Measurements from ENCODE around the gene PMAIP1. TPM values are rescaled to one million over a fixed set of nuclear protein-coding genes. Genes with fewer than 3 reads are reported as not detected.

Gene PMAIP1
- total RNA-seq, 2 experiments from 2014 or later = 22.9 to 23.3 TPM

DNA sequence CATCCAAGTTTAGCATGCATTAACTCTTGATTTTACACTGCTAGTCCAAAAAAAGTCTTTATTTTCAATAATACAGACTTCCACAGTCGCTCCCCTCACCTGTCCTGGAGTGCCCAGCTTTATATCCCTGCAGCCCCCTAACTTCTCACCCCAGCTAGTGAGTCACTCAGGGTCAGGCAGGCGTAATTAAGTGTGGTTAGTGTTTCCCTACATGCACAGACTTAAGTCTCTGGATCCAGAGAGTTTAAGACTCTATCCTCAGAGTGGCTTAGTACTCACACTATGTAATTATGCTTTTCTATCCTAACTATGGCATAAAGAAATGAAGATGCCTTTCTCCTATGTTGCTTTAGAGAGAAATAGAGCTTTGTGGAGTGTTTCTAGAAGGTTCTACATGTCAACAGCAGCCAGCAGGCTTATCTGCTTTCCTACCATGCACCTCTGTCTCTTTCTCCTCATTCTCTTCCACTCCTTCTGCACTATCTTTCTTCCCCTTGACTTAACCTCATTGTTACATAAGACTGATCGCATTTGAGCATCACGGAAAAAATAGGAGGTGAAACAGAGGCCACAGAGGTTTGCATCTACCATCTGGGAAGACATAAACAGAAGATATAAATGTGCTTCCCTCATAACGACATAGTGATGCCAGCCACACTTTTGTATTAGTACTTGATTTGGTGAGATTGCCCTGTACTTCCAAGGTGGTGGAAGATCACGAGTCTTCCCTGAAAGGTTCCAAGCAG is 34.4 kb upstream of the PMAIP1 start:
- DNase-seq (ENCODE audit: low spot score) = no peak
- TF ChIP-seq, protein P1, sequence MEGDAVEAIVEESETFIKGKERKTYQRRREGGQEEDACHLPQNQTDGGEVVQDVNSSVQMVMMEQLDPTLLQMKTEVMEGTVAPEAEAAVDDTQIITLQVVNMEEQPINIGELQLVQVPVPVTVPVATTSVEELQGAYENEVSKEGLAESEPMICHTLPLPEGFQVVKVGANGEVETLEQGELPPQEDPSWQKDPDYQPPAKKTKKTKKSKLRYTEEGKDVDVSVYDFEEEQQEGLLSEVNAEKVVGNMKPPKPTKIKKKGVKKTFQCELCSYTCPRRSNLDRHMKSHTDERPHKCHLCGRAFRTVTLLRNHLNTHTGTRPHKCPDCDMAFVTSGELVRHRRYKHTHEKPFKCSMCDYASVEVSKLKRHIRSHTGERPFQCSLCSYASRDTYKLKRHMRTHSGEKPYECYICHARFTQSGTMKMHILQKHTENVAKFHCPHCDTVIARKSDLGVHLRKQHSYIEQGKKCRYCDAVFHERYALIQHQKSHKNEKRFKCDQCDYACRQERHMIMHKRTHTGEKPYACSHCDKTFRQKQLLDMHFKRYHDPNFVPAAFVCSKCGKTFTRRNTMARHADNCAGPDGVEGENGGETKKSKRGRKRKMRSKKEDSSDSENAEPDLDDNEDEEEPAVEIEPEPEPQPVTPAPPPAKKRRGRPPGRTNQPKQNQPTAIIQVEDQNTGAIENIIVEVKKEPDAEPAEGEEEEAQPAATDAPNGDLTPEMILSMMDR (conservative IDR thresholded peaks at IDR 0.05; ENCODE audit: low read length) = no peak
- TF ChIP-seq EZH2phosphoT487 (IDR thresholded peaks at IDR 0.05; ENCODE audit: borderline replicate concordance, low read depth, low read length) = no peak
- peaks cover 48% of the 10 kb centered on the region for H3K4me1 ChIP-seq (ENCODE audit: insufficient read depth, low read length, poor library complexity, severe bottlenecking)
- no peaks in the 10 kb centered on the region for H3K9me2 ChIP-seq (ENCODE audit: insufficient read depth, low read length)
- BruUV-seq (replicated peaks) = no TSS peak
- CTCF ChIA-PET (ENCODE audit: unreplicated experiment) = no interaction called here
- H3K4me3 ChIP-seq (ENCODE audit: low read depth, low read length, poor library complexity, severe bottlenecking) = no peak overlapping the region
- H3K4me2 ChIP-seq (ENCODE audit: low read length) = no peak overlapping the region
- no peak overlapping the region for H2AFZ ChIP-seq (ENCODE audit: low read length)
- no peaks in the 10 kb centered on the region for H3K36me3 ChIP-seq (ENCODE audit: insufficient read depth, low read length)
- H3K9me3 ChIP-seq (ENCODE audit: low read length) = no peaks in the 10 kb centered on the region
- H3K27ac ChIP-seq (ENCODE audit: low read depth, low read length, poor library complexity, severe bottlenecking) = no peak overlapping the region
- intact Hi-C loops (cut with micrococcal nuclease; ENCODE audit: unreplicated experiment) = no loop called here
- H4K20me1 ChIP-seq (ENCODE audit: insufficient read depth, low read length) = no peaks in the 10 kb centered on the region
- POLR2A ChIA-PET = interaction anchor here (0.6 to 0.9 kb wide), 2 partner anchors 17 to 27 kb away, joined by 3 read pairs; no protein-coding TSS in a partner anchor
- no peaks in the 10 kb centered on the region for H3K79me2 ChIP-seq (ENCODE audit: insufficient read depth, low read depth, low read length)

DNA sequence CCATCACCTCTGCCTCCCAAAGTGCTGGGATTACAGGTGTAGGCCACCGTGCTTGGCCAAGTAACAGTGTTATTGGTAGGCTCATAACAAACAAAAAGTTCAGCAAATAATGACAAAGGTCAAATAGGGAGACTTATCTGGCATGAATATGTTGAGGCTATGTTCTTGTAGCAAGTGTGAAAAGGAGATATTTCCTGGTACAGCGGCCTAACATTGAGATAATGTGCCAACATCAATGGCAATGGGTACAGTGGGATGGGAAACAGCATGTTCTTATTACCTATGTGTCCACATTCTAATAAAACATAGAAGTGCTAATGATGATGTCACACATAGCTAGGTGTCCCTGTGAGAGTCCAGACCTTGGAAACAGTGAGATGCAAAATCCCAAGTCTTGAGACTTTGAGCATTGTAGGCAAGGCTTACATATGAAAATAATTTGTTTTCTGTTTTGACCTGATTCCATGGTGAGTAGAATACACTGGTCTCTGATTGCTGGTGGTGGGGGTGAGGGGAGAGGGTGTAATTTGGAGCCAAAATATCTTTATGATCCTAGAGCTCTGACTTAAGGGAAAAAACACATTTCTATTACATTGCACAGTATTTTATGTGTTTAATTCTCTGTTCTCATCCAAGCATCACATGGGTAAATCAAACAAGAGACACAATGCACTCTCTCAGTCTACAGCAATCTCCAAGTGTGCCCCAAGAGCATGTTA is 33.1 kb upstream of the PMAIP1 start:
- Histone ChIP-seq H3K4me1 (ENCODE audit: insufficient read depth, low read length, poor library complexity, severe bottlenecking) (peaks cover 35% of the 10 kb centered on the region), H3K9me3 (ENCODE audit: low read length) (no peaks in the 10 kb centered on the region), H3K4me3 (ENCODE audit: low read depth, low read length, poor library complexity, severe bottlenecking) (no peak overlapping the region), H3K9me2 (ENCODE audit: insufficient read depth, low read length) (no peaks in the 10 kb centered on the region), H3K79me2 (ENCODE audit: insufficient read depth, low read depth, low read length) (no peaks in the 10 kb centered on the region), H3K36me3 (ENCODE audit: insufficient read depth, low read length) (no peaks in the 10 kb centered on the region), H4K20me1 (ENCODE audit: insufficient read depth, low read length) (no peaks in the 10 kb centered on the region), H2AFZ (ENCODE audit: low read length) (no peak overlapping the region), H3K4me2 (ENCODE audit: low read length) (no peak overlapping the region), H3K27ac (ENCODE audit: low read depth, low read length, poor library complexity, severe bottlenecking) (no peak overlapping the region)
- no TSS peak for BruUV-seq (replicated peaks)
- POLR2A ChIA-PET = no interaction called here
- TF ChIP-seq, protein P1 (conservative IDR thresholded peaks at IDR 0.05; ENCODE audit: low read length) = no peak
- TF ChIP-seq EZH2phosphoT487 (IDR thresholded peaks at IDR 0.05; ENCODE audit: borderline replicate concordance, low read depth, low read length) = no peak
- no peak for DNase-seq (ENCODE audit: low spot score)
- CTCF ChIA-PET (ENCODE audit: unreplicated experiment) = no interaction called here
- intact Hi-C loops (cut with micrococcal nuclease; ENCODE audit: unreplicated experiment) = no loop called here
